ENCODE measurements around the gene ADAM10.

DNA sequence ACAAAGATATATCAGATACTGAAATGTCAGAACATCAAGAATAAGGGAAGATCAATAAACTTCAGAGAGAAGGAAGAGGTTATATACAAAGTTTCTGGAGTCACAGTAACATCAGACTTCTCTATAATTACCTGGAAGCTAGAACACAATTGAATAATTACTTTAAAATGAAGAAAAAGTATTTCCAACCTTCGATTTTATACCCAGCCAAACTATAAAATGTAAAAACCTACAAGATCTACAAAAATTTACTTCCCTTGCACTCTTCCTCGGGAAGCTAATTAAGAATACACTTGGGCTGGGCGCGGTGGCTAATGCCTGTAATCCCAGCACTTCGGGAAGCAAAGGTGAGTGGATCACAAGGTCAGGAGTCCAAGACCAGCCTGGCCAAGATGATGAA is 15.0 kb upstream of the ADAM10 start:
- TF ChIP-seq, protein P1, sequence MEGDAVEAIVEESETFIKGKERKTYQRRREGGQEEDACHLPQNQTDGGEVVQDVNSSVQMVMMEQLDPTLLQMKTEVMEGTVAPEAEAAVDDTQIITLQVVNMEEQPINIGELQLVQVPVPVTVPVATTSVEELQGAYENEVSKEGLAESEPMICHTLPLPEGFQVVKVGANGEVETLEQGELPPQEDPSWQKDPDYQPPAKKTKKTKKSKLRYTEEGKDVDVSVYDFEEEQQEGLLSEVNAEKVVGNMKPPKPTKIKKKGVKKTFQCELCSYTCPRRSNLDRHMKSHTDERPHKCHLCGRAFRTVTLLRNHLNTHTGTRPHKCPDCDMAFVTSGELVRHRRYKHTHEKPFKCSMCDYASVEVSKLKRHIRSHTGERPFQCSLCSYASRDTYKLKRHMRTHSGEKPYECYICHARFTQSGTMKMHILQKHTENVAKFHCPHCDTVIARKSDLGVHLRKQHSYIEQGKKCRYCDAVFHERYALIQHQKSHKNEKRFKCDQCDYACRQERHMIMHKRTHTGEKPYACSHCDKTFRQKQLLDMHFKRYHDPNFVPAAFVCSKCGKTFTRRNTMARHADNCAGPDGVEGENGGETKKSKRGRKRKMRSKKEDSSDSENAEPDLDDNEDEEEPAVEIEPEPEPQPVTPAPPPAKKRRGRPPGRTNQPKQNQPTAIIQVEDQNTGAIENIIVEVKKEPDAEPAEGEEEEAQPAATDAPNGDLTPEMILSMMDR (IDR thresholded peaks at IDR 0.05; ENCODE audit: insufficient read depth, low read depth, low read length), result no peak
- TF ChIP-seq EZH2 (IDR thresholded peaks at IDR 0.05; ENCODE audit: insufficient read depth, low read length), result no peak
